Right lobe of liver (tissue), 6 donors: ENCODE measurements around the gene ACOX2. TPM values are rescaled to one million over a fixed set of nuclear protein-coding genes. Genes with fewer than 3 reads are reported as not detected.

Experiments
- ATAC-seq, 4 donors: fragments of 200-7000 bp; cut with Tn5 transposase; one replicate each; pipeline ENCODE4 v1.9.1; 2020; ENCODE audit warnings: mild to moderate bottlenecking in 4 of 4, moderate library complexity in 4 of 4
- DNase-seq, 3 donors: peaks; one replicate each; pipeline ENCODE4 v3.0.0-alpha.2; 2020
- H3K27ac ChIP-seq, 3 donors: fragments of 200-600 bp; one replicate each; pipeline ENCODE4 v1.8.0; 2022
- H3K27me3 ChIP-seq, 2 donors: fragments of 200-600 bp; one replicate each; pipeline ENCODE4 v1.8.0; 2022
- H3K36me3 ChIP-seq, 4 donors: fragments of 200-600 bp; sonication (generic) in 1 of 4; one replicate each; pipeline versions ENCODE4 v1.5.1 to v1.8.0; 2017 to 2022; ENCODE audit warnings: control low read depth in 1 of 4
- H3K4me1 ChIP-seq, 4 donors: fragments of 200-600 bp; sonication (generic) in 1 of 4; one replicate each; pipeline versions ENCODE4 v1.5.1 to v1.8.0; 2017 to 2022; ENCODE audit warnings: control low read depth in 1 of 4
- H3K4me3 ChIP-seq, 3 donors: fragments of 200-600 bp; one replicate each; pipeline ENCODE4 v1.8.0; 2022
- H3K9me3 ChIP-seq, 4 donors: fragments of 200-600 bp; sonication (generic) in 1 of 4; one replicate each; pipeline versions ENCODE4 v1.5.1 to v1.8.0; 2017 to 2022; ENCODE audit warnings: control low read depth in 1 of 4
- CTCF ChIP-seq, 4 donors: fragments of 200-600 bp in 3 of 4; fragments of 450-650 bp in 1 of 4; IDR thresholded peaks; one replicate each; pipeline versions ENCODE4 v1.5.1 to v1.8.0; 2016 to 2022; ENCODE audit warnings: antibody characterized with exemption in 4 of 4, mild to moderate bottlenecking in 2 of 4
- POLR2A ChIP-seq: fragments of 450-650 bp; IDR thresholded peaks from one replicate; pipeline ENCODE4 v1.6.1; 2017; ENCODE audit warnings: antibody characterized with exemption, mild to moderate bottlenecking
- WGBS: methylation state at CpG from one replicate; pipeline ENCODE4 v1.1.6; 2018; ENCODE audit warnings: low coverage, low lambda C conversion rate; ENCODE audit not compliant: insufficient coverage; ENCODE audit errors: missing lambda C conversion rate; 5-methylcytosine and 5-hydroxymethylcytosine counted together
- intact Hi-C, 2 donors: fragments of 100-400 bp; cut with DNase I; formaldehyde crosslinking; loops; one replicate each; pipeline versions ENCODE4 v1.11.2 to v1.14.1; 2022
- total RNA-seq, 6 experiments: library from RNA; depleted of rRNA in 2 of 6; stranded (reverse); fragments of >200 nt in 2 of 6; fragmentation: NEBNext Ultra II Directional in 3 of 6; extraction: Animal tissue kit (Norgen Biotek cat#: 25700) in 3 of 6; gene quantifications; one replicate each; pipeline versions ENCODE4 v1.1.0 to v1.2.4, GENCODE V29; 2016 to 2023
- donor health status: DM: no; HTN: yes; CAD: no.
- donor health status: DM: no; HTN: no; CAD: no.
- donor health status: DM: no; HTN: no; CAD: no.
- donor health status: DM: no; HTN: yes; CAD: no.
- donor health status: DM: no; HTN: yes; CAD: no.

Gene ACOX2
- total RNA-seq, 6 experiments from 2014 or later = 67.8 to 269 (median 149) TPM

DNA sequence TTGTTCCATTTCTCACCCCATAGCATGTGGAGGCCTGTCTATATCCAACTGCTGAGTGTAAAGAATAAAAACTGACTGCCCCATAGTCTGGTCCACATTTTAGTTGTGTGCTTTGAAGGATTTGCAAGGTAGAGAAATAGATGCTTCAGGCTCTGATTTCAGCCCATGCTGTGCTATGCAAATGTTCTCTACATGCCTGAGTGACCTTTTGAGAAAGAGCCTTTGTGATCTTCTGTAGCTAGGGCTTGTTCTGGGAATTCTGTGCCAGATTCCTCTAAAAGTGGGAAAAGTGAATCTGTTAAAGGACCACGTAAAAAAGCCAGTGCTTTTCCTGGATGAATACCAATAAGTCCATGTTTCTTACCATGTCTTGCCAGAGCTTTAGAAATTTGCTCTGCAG is 39.9 kb downstream of the ACOX2 start:
- no peak for ATAC-seq

GRCh38 chr3:58496206-58496857 is 40.7 kb downstream of the ACOX2 start:
- Histone ChIP-seq H3K9me3 (no peaks in the 10 kb centered on the region), H3K4me1 (peaks cover 0 to 36% (median 9%) of the 10 kb centered on the region in 4 donors), H3K27me3 (no peaks in the 10 kb centered on the region), H3K36me3 (peaks cover 0 to 4% (median 2%) of the 10 kb centered on the region in 4 donors), H3K4me3 (no peak overlapping the region), H3K27ac (peak overlapping the region in 1 of 3 donors; percentile 20)
- DNase-seq (no peak), ATAC-seq (no peak)
- WGBS = 74% methylated on average over 5 of the region's 5 CpGs
- intact Hi-C loops = no loop called here
- TF ChIP-seq CTCF (IDR thresholded peaks at IDR 0.05) (no peak), POLR2A (no peak)

More for the DNA sequence above, 39.9 kb downstream of the ACOX2 start:
- no peak for TF ChIP-seq CTCF (IDR thresholded peaks at IDR 0.05)
- no peak for TF ChIP-seq POLR2A
- Histone ChIP-seq H3K4me3 (no peak overlapping the region), H3K9me3 (no peaks in the 10 kb centered on the region), H3K27me3 (no peaks in the 10 kb centered on the region), H3K36me3 (peaks cover 0 to 11% (median 3%) of the 10 kb centered on the region in 4 donors), H3K27ac (peak overlapping the region in 1 of 3 donors; percentile 5), H3K4me1 (peaks cover 0 to 36% (median 9%) of the 10 kb centered on the region in 4 donors)
- 20% methylated on average over 1 of the region's 1 CpG for WGBS
- intact Hi-C loops = no loop called here
- no peak for DNase-seq

DNA sequence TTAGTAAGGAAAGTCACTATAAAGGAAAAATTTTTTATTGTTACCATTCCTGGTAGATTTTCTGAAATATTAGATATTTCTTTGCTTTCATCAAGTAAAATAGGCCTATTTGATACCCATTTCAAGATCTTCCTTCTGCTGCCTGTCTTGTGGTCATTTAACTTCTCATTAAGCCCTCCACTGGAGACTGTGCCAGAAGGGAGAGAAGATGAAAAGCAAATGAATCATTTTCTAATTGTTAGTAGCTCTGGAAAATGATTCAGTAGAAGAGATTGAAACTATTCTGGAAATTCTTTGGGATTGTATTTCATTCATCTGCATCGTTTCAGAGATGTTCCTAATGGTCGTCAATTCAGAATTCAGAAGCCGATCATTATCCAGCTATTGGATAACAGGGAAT is 41.9 kb downstream of the ACOX2 start:
- WGBS = 41% methylated on average over 3 of the region's 3 CpGs
- Histone ChIP-seq H3K36me3 (no peaks in the 10 kb centered on the region), H3K27me3 (no peaks in the 10 kb centered on the region), H3K4me1 (peaks cover 0 to 36% (median 9%) of the 10 kb centered on the region in 4 donors), H3K9me3 (no peaks in the 10 kb centered on the region), H3K4me3 (no peak overlapping the region), H3K27ac (no peak overlapping the region)
- TF ChIP-seq POLR2A (no peak), CTCF (IDR thresholded peaks at IDR 0.05) (no peak)
- intact Hi-C loops = no loop called here
- no peak for DNase-seq
- ATAC-seq = no peak

GRCh38 chr3:58494107-58494506 is 42.9 kb downstream of the ACOX2 start:
- TF ChIP-seq CTCF (IDR thresholded peaks at IDR 0.05) (peak in 1 of 4 donors; percentile 12), POLR2A (no peak)
- no peak for DNase-seq
- intact Hi-C loops = loop anchor here (5.0 kb wide), 2 partner anchors 33 to 38 kb away; no protein-coding TSS in a partner anchor

More at GRCh38 chr3:58494107-58494506, 42.9 kb downstream of the ACOX2 start:
- 17% methylated on average over 3 of the region's 3 CpGs for WGBS
- Histone ChIP-seq H3K9me3 (no peaks in the 10 kb centered on the region), H3K4me3 (no peak overlapping the region), H3K4me1 (peaks cover 0 to 36% (median 9%) of the 10 kb centered on the region in 4 donors), H3K36me3 (no peaks in the 10 kb centered on the region), H3K27me3 (no peaks in the 10 kb centered on the region), H3K27ac (no peak overlapping the region)
- no peak for ATAC-seq
